CD14-positive monocyte (primary cell): ENCODE results near the gene PGM2L1. TPM values are rescaled to one million over a fixed set of nuclear protein-coding genes. Genes with fewer than 3 reads are reported as not detected.
"Not testable (repeated sequence)": the region's sequence is repeated elsewhere in the genome, so short reads cannot be mapped to it uniquely, and the experiment has no call there.

Experiments
- DNase-seq, 3 donors: peaks; one replicate each; pipeline ENCODE4 v3.0.0-alpha.2; 2011 to 2022
- H2AFZ ChIP-seq: 2 replicates; pipeline ENCODE4 v1.6.0; 2012; ENCODE audit warnings: mild to moderate bottlenecking, low read depth, low read length, inconsistent platforms; ENCODE audit not compliant: insufficient read depth, poor library complexity, severe bottlenecking
- H3K27ac ChIP-seq, 2 donors: 1 replicate in 1 of 2; 2 replicates in 1 of 2; pipeline ENCODE4 v1.5.1; 2012 to 2013; ENCODE audit warnings: low read length in 2 of 2, control low read depth in 1 of 2, inconsistent platforms in 1 of 2, low read depth in 1 of 2, mild to moderate bottlenecking in 1 of 2
- H3K27me3 ChIP-seq, 2 donors: one replicate each; pipeline versions ENCODE4 v1.6.0 to v1.6.1; 2011 to 2013; ENCODE audit warnings: low read length in 2 of 2; ENCODE audit not compliant: control insufficient read depth in 2 of 2, insufficient read depth in 2 of 2
- H3K36me3 ChIP-seq, 2 donors: replicated peaks in 1 of 2; 1 replicate in 1 of 2; 2 replicates in 1 of 2; pipeline versions ENCODE4 v1.5.1 to v1.6.1; 2012 to 2013; ENCODE audit warnings: low read length in 2 of 2, control low read depth in 1 of 2, inconsistent platforms in 1 of 2, mild to moderate bottlenecking in 1 of 2; ENCODE audit not compliant: insufficient read depth in 2 of 2, control insufficient read depth in 1 of 2
- H3K4me1 ChIP-seq, 2 donors: 1 replicate in 1 of 2; 2 replicates in 1 of 2; pipeline versions ENCODE4 v1.5.1 to v1.6.1; 2012 to 2013; ENCODE audit warnings: low read length in 2 of 2, control low read depth in 1 of 2, inconsistent platforms in 1 of 2, mild to moderate bottlenecking in 1 of 2, moderate library complexity in 1 of 2; ENCODE audit not compliant: insufficient read depth in 2 of 2, control insufficient read depth in 1 of 2
- H3K4me2 ChIP-seq: replicated peaks from 2 replicates; pipeline ENCODE3; 2012; ENCODE audit warnings: low read length, moderate library complexity, mild to moderate bottlenecking; ENCODE audit not compliant: poor library complexity, severe bottlenecking; ENCODE audit errors: extremely low read depth
- H3K4me3 ChIP-seq, 3 experiments: fragments of 200-600 bp in 1 of 3; sonication (generic) in 1 of 3; replicated peaks in 1 of 3; 1 replicate in 2 of 3; 2 replicates in 1 of 3; pipeline ENCODE4 v1.5.1; 2011 to 2013; ENCODE audit warnings: low read length in 3 of 3, mild to moderate bottlenecking in 3 of 3, control low read depth in 2 of 3, low read depth in 2 of 3, inconsistent platforms in 1 of 3, moderate library complexity in 1 of 3
- H3K79me2 ChIP-seq: 2 replicates; pipeline ENCODE4 v1.6.0; 2012; ENCODE audit warnings: mild to moderate bottlenecking, control low read depth, inconsistent platforms, low read length, moderate library complexity; ENCODE audit not compliant: insufficient read depth
- H3K9ac ChIP-seq: 2 replicates; pipeline ENCODE4 v1.6.0; 2017; ENCODE audit warnings: low read length, mild to moderate bottlenecking; ENCODE audit not compliant: insufficient read depth, poor library complexity, severe bottlenecking
- H3K9me3 ChIP-seq, 2 donors: replicated peaks in 1 of 2; 1 replicate in 1 of 2; 2 replicates in 1 of 2; pipeline versions ENCODE4 v1.5.1 to v1.6.1; 2012 to 2013; ENCODE audit warnings: low read length in 2 of 2, control low read depth in 1 of 2; ENCODE audit not compliant: control insufficient read depth in 1 of 2, insufficient read depth in 1 of 2
- H4K20me1 ChIP-seq: 2 replicates; pipeline ENCODE4 v1.6.0; 2012; ENCODE audit warnings: mild to moderate bottlenecking, low read length, control low read depth, moderate library complexity; ENCODE audit not compliant: insufficient read depth
- H3K27ac Mint-ChIP-seq, 7 donors: one replicate each; pipeline ENCODE4 v1.8.0; 2020; ENCODE audit warnings: mild to moderate bottlenecking in 7 of 7, mixed read lengths in 7 of 7, moderate library complexity in 6 of 7, inconsistent platforms in 2 of 7
- H3K27me3 Mint-ChIP-seq, 3 donors: one replicate each; pipeline ENCODE4 v1.8.0; 2021 to 2022; ENCODE audit warnings: low read depth in 3 of 3, mild to moderate bottlenecking in 3 of 3, mixed read lengths in 3 of 3, moderate library complexity in 3 of 3, inconsistent platforms in 1 of 3
- H3K36me3 Mint-ChIP-seq, 2 donors: one replicate each; pipeline ENCODE4 v1.8.0; 2020; ENCODE audit warnings: mixed read lengths in 2 of 2, inconsistent platforms in 1 of 2, mild to moderate bottlenecking in 1 of 2
- H3K4me1 Mint-ChIP-seq: one replicate; pipeline ENCODE4 v1.8.0; 2020; ENCODE audit warnings: mild to moderate bottlenecking, mixed read lengths
- H3K4me3 Mint-ChIP-seq, 2 donors: one replicate each; pipeline ENCODE4 v1.8.0; 2020; ENCODE audit warnings: mild to moderate bottlenecking in 2 of 2, mixed read lengths in 2 of 2, moderate library complexity in 1 of 2
- H3K9me3 Mint-ChIP-seq, 7 donors: one replicate each; pipeline ENCODE4 v1.8.0; 2020 to 2022; ENCODE audit warnings: mixed read lengths in 7 of 7, mild to moderate bottlenecking in 6 of 7, moderate library complexity in 6 of 7, inconsistent platforms in 2 of 7
- WGBS: methylation state at CpG from one replicate; pipeline ENCODE4 v1.1.5; 2013; ENCODE audit warnings: missing lambda C conversion rate; ENCODE audit not compliant: insufficient coverage; 5-methylcytosine and 5-hydroxymethylcytosine counted together
- intact Hi-C, 2 donors: fragments of 100-400 bp; cut with micrococcal nuclease; formaldehyde crosslinking; loops; one replicate each; pipeline versions ENCODE4 v1.15.0 to v1.15.1; 2023
- polyA plus RNA-seq, 3 donors: library from polyadenylated mRNA; depleted of rRNA in 1 of 3; unstranded in 2 of 3; stranded (reverse) in 1 of 3; fragments of 300-500 nt in 2 of 3; fragments of >200 nt in 1 of 3; fragmentation: Illumina TruSeq in 2 of 3; gene quantifications; 1 replicate in 2 of 3; 2 replicates in 1 of 3; pipeline ENCODE4 v1.2.3, GENCODE V29; 2012 to 2021
- TF ChIP-seq, protein P1 (sequence below): fragments of 200-600 bp; IDR thresholded peaks from one replicate; pipeline ENCODE4 v1.8.0; 2022; ENCODE audit warnings: antibody characterized with exemption, mild to moderate bottlenecking

The PGM2L1 gene
- polyA plus RNA-seq, 3 donors = 0.25 to 0.81 (median 0.62) TPM

DNA sequence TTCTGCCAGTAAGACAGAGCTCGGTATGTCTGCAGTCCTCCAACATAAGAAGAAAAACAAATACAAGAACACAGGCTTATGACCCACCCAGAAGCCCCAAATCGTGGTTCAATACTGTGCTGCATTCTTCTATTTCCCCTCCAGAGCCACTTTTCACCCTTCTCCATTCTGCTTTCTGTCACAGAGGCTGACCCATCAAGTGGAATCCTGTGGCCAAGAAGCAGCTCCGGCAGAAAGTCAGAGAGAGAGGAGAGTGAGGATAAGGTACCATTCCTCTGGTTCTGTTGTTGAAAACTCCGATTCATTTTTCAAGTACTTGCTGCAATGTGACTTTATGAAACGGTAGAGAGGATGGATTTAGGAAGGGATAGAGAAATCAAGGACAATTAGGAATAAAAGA lies 30.4 kb downstream of the PGM2L1 start:
- Mint-ChIP-seq H3K27ac (no peak overlapping the region), H3K36me3 (peaks cover 11% of the 10 kb centered on the region in 2 donors), H3K9me3 (no peaks in the 10 kb centered on the region), H3K27me3 (peaks cover 0 to 2% (median 0%) of the 10 kb centered on the region in 3 donors), H3K4me1 (no peaks in the 10 kb centered on the region), H3K4me3 (no peak overlapping the region)
- Histone ChIP-seq H3K79me2 (no peaks in the 10 kb centered on the region), H3K4me3 (no peak overlapping the region), H3K27ac (no peak overlapping the region), H3K9ac (no peak overlapping the region), H3K4me1 (no peaks in the 10 kb centered on the region), H3K36me3 (no peaks in the 10 kb centered on the region), H3K4me2 (no peak overlapping the region), H4K20me1 (no peaks in the 10 kb centered on the region), H3K27me3 (no peaks in the 10 kb centered on the region), H3K9me3 (no peaks in the 10 kb centered on the region), H2AFZ (no peak overlapping the region)
- intact Hi-C loops = no loop called here
- WGBS = 94% methylated on average over 3 of the region's 5 CpGs
- TF ChIP-seq, protein P1, sequence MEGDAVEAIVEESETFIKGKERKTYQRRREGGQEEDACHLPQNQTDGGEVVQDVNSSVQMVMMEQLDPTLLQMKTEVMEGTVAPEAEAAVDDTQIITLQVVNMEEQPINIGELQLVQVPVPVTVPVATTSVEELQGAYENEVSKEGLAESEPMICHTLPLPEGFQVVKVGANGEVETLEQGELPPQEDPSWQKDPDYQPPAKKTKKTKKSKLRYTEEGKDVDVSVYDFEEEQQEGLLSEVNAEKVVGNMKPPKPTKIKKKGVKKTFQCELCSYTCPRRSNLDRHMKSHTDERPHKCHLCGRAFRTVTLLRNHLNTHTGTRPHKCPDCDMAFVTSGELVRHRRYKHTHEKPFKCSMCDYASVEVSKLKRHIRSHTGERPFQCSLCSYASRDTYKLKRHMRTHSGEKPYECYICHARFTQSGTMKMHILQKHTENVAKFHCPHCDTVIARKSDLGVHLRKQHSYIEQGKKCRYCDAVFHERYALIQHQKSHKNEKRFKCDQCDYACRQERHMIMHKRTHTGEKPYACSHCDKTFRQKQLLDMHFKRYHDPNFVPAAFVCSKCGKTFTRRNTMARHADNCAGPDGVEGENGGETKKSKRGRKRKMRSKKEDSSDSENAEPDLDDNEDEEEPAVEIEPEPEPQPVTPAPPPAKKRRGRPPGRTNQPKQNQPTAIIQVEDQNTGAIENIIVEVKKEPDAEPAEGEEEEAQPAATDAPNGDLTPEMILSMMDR = no peak
- no peak for DNase-seq

DNA sequence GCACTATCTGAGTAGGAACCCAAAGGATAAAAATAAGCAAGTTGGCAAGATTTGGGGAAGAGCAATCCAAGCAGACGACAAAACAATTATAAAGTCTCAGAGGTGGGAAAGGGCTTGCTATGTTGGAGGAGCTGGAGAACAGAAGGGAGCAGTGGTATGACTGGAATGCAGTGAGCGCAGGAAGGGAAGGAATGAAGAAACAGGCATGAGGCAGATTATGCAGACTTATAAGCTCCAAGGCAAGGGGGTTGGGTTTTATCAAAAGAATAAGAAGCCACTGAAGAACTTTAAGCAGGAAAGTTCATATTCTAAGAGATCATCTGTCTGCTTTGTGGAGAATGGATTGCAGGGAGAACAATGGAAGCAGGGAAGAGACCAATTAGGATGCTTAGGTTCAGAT lies 31.7 kb downstream of the PGM2L1 start:
- DNase-seq = no peak
- WGBS = 100% methylated on average over 2 of the region's 2 CpGs
- Histone ChIP-seq H3K79me2 (no peaks in the 10 kb centered on the region), H3K4me1 (no peaks in the 10 kb centered on the region), H3K4me3 (no peak overlapping the region), H3K27me3 (no peaks in the 10 kb centered on the region), H3K27ac (no peak overlapping the region), H3K36me3 (no peaks in the 10 kb centered on the region), H3K9me3 (no peaks in the 10 kb centered on the region), H2AFZ (no peak overlapping the region), H4K20me1 (no peaks in the 10 kb centered on the region), H3K9ac (no peak overlapping the region), H3K4me2 (no peak overlapping the region)
- Mint-ChIP-seq H3K4me1 (no peaks in the 10 kb centered on the region), H3K9me3 (peaks cover 0 to 4% (median 0%) of the 10 kb centered on the region in 7 donors), H3K36me3 (peaks cover 19 to 21% of the 10 kb centered on the region in 2 donors), H3K27me3 (peaks cover 0 to 2% (median 0%) of the 10 kb centered on the region in 3 donors), H3K27ac (no peak overlapping the region), H3K4me3 (no peak overlapping the region)
- TF ChIP-seq, protein P1 = no peak
- intact Hi-C loops = no loop called here

DNA sequence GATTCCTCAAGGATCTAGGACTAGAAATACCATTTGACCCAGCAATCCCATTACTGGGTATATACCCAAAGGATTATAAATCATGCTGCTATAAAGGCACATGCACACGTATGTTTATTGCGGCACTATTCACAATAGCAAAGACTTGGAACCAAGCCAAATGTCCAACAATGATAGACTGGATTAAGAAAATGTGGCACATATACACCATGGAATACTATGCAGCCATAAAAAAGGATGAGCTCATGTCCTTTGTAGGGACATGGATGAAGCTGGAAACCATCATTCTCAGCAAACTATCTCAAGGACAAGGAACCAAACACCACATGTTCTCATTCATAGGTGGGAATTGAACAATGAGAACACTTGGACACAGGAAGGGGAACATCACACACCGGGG lies 32.4 kb downstream of the PGM2L1 start:
- H3K27me3 Mint-ChIP-seq, H3K4me3 Mint-ChIP-seq, H2AFZ ChIP-seq, H3K4me2 ChIP-seq, H3K27ac Mint-ChIP-seq, H3K4me1 ChIP-seq, H3K9me3 ChIP-seq, DNase-seq, H4K20me1 ChIP-seq, intact Hi-C loops, H3K4me1 Mint-ChIP-seq, H3K27me3 ChIP-seq, H3K4me3 ChIP-seq, H3K27ac ChIP-seq, H3K9me3 Mint-ChIP-seq, H3K79me2 ChIP-seq, H3K36me3 ChIP-seq, H3K9ac ChIP-seq: not testable (repeated sequence)
- no CpG with 5 or more reads among the region's 3 CpGs for WGBS
- H3K36me3 Mint-ChIP-seq = peaks cover 24 to 28% of the 10 kb centered on the region in 2 donors
